ENCODE measurements around the gene CHIT1.
A peak's percentile ranks its signal among the peaks of the same experiment; 100 is the strongest.
"Not testable (repeated sequence)": the region's sequence is repeated elsewhere in the genome, so short reads cannot be mapped to it uniquely, and the experiment has no call there.

The CHIT1 gene

DNA sequence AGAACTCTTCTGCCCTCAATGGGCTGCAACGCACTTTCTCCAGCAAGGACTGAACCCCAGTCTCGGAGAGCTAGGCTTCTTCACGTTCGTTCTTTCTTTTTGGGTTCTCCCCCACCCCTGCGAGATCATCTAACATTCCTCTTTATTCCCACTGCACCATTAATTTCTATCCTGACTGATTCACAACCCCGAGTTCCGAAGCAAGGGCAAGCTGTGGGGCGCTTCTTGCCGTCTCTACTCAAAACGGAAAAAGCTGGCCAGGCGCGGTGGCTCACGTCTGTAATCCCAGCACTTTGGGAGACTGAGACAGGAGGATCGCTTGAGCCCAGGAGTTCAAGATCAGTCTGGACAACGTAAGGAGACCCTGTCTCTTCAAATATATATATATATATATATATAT, 38.4 kb upstream of the CHIT1 start:
- CTCF ChIA-PET: interaction anchor here (0.7 to 13.0 kb wide), 102 partner anchors 11 to 555 kb away, joined by 3 to 429 read pairs (median 5); partner anchors contain the start of genes ADORA1, BTG2, OPTC and PPFIA4

GRCh38 chr1:203267347-203267846, 37.9 kb upstream of the CHIT1 start:
- peak overlapping the region; percentile 72 for H3K4me3 ChIP-seq (ENCODE audit: low read depth, low read length)
- TF ChIP-seq CTCF (IDR thresholded peaks at IDR 0.05; ENCODE audit: insufficient read depth, low read length, missing control alignments): peak; percentile 82
- DNase-seq (ENCODE audit: low read depth, low spot score): peak; percentile 29
- ChIA-PET POLR2A (interaction anchor here (1.1 to 1.4 kb wide), 2 partner anchors 39 to 228 kb away, joined by 3 to 6 read pairs; no protein-coding TSS in a partner anchor), CTCF (interaction anchor here (0.5 to 13.0 kb wide), 103 partner anchors 10 to 554 kb away, joined by 3 to 429 read pairs (median 5); partner anchors contain the start of genes ADORA1, BTG2, OPTC and PPFIA4)

More for the DNA sequence above, 38.4 kb upstream of the CHIT1 start:
- H3K4me3 ChIP-seq (ENCODE audit: low read depth, low read length): peak overlapping the region; percentile 72
- TF ChIP-seq CTCF (IDR thresholded peaks at IDR 0.05; ENCODE audit: insufficient read depth, low read length, missing control alignments): no peak
- POLR2A ChIA-PET: interaction anchor here (1.1 to 1.4 kb wide), 2 partner anchors 38 to 229 kb away, joined by 3 to 6 read pairs; no protein-coding TSS in a partner anchor
- no peak for DNase-seq (ENCODE audit: low read depth, low spot score)

DNA sequence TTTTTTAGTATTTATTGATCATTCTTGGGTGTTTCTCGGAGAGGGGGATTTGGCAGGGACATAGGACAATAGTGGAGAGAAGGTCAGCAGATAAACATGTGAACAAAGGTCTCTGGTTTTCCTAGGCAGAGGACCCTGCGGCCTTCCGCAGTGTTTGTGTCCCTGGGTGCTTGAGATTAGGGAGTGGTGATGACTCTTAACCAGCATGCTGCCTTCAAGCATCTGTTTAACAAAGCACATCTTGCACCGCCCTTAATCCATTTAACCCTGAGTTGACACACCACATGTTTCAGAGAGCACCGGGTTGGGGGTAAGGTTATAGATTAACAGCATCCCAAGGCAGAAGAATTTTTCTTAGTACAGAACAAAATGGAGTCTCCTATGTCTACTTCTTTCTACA, 36.7 kb upstream of the CHIT1 start:
- DNase-seq (ENCODE audit: low read depth, low spot score); POLR2A ChIA-PET; H3K4me3 ChIP-seq (ENCODE audit: low read depth, low read length): not testable (repeated sequence)
- CTCF ChIA-PET: interaction anchor here (1.0 to 13.0 kb wide), 12 partner anchors 15 to 259 kb away, joined by 3 to 392 read pairs (median 47); partner anchors contain the start of genes ADORA1, BTG2 and TMEM183A

- H3K4me3 ChIP-seq (ENCODE audit: low read depth, low read length): no peak overlapping the region
- DNase-seq (ENCODE audit: low read depth, low spot score): no peak
- no peak for TF ChIP-seq CTCF (IDR thresholded peaks at IDR 0.05; ENCODE audit: insufficient read depth, low read length, missing control alignments)
- CTCF ChIA-PET: interaction anchor here (1.0 to 13.0 kb wide), 8 partner anchors 15 to 227 kb away, joined by 3 to 392 read pairs (median 5); no protein-coding TSS in a partner anchor
- POLR2A ChIA-PET: no interaction called here
Measured at GRCh38 chr1:203265541-203265940, 36.1 kb upstream of the CHIT1 start.

DNA sequence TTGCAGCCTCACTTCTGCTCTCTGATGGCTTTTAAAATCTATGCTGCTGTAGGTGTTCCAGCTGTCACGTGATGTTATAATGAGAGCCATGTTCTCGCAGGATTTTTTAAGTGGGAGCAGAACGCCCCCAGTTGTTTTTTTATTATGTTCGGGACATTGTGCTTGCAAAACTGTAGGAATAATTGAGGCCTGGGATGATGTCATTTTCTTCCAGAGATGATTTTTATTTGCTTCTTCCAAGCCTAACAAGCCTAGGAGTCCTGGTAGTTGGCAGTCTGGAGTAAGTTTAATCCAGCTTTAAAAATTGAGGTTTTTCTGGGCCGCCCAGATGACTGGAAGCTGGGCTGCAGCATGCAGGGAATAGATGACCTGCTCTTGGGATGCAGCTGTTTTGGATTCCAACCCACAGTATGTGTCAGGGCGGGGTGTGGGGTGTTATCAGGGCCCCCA, 34.6 kb upstream of the CHIT1 start:
- no peak for TF ChIP-seq CTCF (IDR thresholded peaks at IDR 0.05; ENCODE audit: insufficient read depth, low read length, missing control alignments)
- DNase-seq (ENCODE audit: low read depth, low spot score): no peak
- POLR2A ChIA-PET: interaction anchor here (0.6 to 0.7 kb wide), 2 partner anchors 15 to 34 kb away, joined by 3 read pairs; partner anchors contain the start of gene CHIT1
- CTCF ChIA-PET: interaction anchor here (0.6 to 13.0 kb wide), 13 partner anchors 8 to 226 kb away, joined by 3 to 392 read pairs (median 4); no protein-coding TSS in a partner anchor
- H3K4me3 ChIP-seq (ENCODE audit: low read depth, low read length): no peak overlapping the region

GRCh38 chr1:203263496-203263895, 34.0 kb upstream of the CHIT1 start:
- no peak for DNase-seq (ENCODE audit: low read depth, low spot score)
- ChIA-PET CTCF (interaction anchor here (1.0 to 13.0 kb wide), 10 partner anchors 9 to 225 kb away, joined by 3 to 392 read pairs (median 4); no protein-coding TSS in a partner anchor), POLR2A (interaction anchor here (0.7 kb wide), 1 partner anchor 15 kb away, joined by 3 read pairs; no protein-coding TSS in a partner anchor)
- H3K4me3 ChIP-seq (ENCODE audit: low read depth, low read length): no peak overlapping the region
- no peak for TF ChIP-seq CTCF (IDR thresholded peaks at IDR 0.05; ENCODE audit: insufficient read depth, low read length, missing control alignments)

- POLR2A ChIA-PET; DNase-seq (ENCODE audit: low read depth, low spot score); H3K4me3 ChIP-seq (ENCODE audit: low read depth, low read length): not testable (repeated sequence)
- CTCF ChIA-PET: interaction anchor here (1.1 to 1.6 kb wide), 2 partner anchors 11 to 12 kb away, joined by 3 to 17 read pairs; no protein-coding TSS in a partner anchor
Measured at GRCh38 chr1:203256636-203257035, 27.2 kb upstream of the CHIT1 start.

GRCh38 chr1:203254782-203255181, 25.3 kb upstream of the CHIT1 start:
- POLR2A ChIA-PET; DNase-seq (ENCODE audit: low read depth, low spot score); H3K4me3 ChIP-seq (ENCODE audit: low read depth, low read length): not testable (repeated sequence)
- CTCF ChIA-PET: interaction anchor here (0.8 to 1.8 kb wide), 6 partner anchors 13 to 214 kb away, joined by 3 to 14 read pairs (median 3); no protein-coding TSS in a partner anchor
